Left kidney (tissue), 2 donors: ENCODE results near the gene FOXA1. TPM values are rescaled to one million over a fixed set of nuclear protein-coding genes. Genes with fewer than 3 reads are reported as not detected.

ENCODE experiments used
- DNase-seq: peaks from one replicate; pipeline ENCODE4 v3.0.0-alpha.2; 2013
- polyA plus RNA-seq: library from polyadenylated mRNA; unstranded; fragments of 120-200 nt; gene quantifications from one replicate; pipeline ENCODE4 v1.2.1, GENCODE V29; 2013; ENCODE audit not compliant: insufficient read length

Gene FOXA1
- polyA plus RNA-seq, 1 donor, result 3.2 TPM

DNA sequence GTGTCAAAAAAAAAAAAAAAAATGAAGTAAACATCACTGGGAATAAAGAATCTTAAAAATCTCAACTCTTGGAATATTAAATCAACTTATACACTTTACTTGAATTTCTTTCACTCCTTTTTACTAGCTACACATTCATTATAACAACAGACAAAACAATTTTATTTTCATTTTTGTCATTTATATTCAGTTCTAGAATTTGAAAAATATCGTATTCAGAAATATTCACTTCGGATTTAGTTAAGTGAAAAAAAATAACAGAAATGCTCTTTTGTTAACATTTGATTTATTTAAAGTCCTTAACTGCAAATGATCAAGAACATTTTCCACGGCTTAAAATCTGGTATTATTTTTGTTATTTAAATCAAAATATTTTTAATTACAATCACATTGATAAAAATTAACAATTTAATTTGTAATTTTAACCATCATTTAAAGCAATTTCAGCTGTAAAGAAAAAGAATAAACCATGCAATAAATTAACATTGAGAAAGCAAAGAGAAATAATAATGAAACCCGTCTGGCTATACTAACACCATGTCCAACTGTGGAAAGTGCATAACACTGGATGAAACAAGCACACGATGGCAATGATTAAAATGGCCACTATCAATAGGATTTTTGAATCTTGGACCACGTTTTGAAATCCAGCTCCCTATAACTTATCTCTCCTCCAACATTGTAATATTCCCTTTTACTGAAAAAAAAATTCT is 5.2 kb downstream of the FOXA1 start:
- DNase-seq, result no peak

GRCh38 chr14:37588956-37589714 is 5.9 kb downstream of the FOXA1 start:
- DNase-seq, result no peak

- DNase-seq, result no peak
These were observed 6.4 kb downstream of the FOXA1 start for GRCh38 chr14:37588667-37588955.

GRCh38 chr14:37587881-37588666 is 7.0 kb downstream of the FOXA1 start:
- no peak for DNase-seq

DNA sequence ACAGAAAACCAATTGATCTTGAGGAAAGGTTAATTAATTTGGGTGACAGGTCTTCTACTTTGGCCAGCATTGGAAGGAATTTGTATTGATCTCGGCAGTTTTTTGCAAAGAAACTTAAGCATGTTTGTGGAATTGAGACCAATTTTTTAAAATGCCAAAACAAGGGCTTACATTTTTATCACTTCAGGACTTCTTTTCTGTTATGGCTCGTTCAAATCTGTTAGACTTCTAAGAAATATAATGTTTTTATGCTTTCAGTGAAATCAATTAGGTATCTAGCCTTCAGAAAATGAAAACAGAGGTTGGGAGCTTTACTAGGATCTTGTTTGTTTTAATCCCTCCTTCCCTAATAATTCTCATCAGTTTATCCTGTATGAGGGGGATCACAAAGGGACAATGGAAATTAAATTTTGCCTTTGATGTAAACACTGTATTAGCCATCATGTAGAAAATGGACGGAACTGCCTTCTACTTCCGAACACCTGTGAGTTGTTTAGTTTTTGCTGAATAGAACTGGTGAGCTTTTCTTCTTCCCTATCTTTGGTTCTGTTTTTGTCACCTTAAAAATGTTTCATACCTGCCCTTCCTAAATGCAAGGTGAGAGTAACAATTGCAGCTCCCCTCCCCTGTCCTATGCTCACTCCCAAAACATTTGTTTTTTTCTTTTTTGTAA is 7.8 kb downstream of the FOXA1 start:
- DNase-seq, result no peak

GRCh38 chr14:37586797-37587130 is 8.3 kb downstream of the FOXA1 start:
- no peak for DNase-seq

DNA sequence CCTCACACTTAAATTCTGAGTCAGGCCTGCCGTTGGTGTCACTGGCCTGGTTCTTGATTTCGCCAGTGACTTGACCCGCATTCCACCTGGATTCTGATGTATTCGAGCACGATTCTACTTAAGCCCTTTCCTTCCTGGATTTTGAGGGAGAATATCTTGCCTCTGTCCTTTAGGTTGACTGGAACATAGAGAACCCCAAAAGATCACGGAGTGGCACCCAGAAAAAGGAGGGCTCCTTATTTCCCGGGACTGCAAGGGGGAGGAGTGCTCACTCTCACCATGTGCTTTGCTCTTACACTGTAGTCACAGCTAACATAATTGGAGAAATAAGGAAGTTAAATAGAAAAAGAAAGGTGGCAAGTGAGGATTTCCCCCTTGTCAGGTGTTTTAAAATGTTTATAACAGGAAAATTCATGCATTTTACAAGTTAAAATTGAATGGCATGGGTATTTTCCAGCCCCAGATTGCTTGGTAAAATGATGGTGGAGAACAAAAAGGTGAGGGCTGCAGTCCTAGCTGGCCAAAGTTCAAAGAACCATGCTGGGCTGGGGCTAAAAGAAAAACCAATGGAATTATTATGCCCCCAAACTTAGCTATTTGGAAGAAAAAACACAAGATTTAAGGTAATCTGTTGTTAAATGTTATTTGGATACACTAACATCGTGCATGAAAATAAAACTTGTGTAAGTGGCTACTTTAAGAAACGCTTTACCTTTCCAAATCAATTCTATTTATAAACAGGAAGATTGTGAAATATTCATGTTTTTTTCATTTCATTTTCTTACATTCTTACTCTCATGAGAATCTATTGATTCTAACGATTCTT is 8.9 kb downstream of the FOXA1 start:
- DNase-seq, result no peak

DNA sequence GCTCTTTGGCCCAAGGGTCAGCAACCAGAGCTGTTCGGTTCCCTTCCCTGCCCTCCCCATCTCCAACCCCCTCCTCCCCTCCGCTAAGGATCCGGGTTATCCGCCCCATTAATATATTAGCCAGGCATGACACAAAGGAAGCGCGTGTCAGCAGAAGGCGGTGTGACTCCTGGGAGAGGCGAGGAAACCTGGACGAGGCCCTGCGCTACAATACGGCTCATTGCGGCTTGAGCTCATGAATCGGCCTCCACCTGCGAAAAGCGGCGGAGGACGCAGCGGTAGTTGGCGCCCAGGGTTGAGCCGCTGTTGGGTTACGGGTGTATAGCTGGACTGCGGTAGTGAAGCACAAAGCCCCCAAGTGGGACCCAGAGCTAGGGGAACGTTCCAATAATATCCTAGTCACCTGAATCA is 9.9 kb downstream of the FOXA1 start:
- DNase-seq, result no peak

GRCh38 chr14:37584211-37585100 is 10.6 kb downstream of the FOXA1 start:
- DNase-seq, result no peak

DNA sequence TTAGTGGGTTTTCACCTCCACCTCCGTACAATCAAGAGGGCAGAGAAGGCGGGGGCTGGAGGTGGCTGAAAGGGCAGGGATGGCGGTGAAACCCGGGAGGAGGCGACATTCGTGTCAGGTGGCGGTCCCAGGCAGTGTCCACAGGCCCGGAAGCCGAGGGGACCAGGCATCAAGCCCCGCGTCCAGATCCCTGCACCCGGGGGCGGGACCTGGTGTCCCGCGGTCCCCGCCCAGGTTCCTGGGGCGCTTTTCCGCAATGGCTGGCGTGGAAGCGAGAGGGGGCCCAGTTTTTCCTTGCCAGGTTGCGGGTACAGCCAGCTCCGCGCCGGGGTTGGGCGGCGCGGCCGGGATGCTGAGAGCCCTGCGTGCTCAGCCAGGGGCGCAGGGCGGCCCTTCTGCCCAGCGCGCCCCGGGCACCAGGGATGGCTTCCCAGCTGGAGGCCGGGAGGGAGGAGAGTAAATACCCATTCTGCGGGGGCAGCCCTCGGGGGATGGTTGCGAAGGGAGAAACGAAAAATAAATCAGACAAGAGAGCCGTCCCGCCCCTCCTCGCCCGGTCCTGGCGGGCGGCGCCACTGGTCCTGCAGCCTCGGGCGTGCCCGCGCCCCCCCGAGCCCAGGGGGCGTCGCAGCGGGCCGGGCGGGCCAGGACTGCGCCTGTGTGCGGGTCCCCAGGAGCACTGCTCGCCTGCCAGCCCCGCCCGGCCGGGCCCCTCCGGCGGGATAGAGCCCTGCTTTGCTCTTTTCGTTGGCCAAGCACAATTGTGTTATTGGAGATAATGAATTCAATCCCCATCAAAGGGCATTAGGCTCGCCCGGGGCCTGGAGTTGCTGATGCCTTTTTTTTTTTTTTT is 11.5 kb downstream of the FOXA1 start:
- no peak for DNase-seq

DNA sequence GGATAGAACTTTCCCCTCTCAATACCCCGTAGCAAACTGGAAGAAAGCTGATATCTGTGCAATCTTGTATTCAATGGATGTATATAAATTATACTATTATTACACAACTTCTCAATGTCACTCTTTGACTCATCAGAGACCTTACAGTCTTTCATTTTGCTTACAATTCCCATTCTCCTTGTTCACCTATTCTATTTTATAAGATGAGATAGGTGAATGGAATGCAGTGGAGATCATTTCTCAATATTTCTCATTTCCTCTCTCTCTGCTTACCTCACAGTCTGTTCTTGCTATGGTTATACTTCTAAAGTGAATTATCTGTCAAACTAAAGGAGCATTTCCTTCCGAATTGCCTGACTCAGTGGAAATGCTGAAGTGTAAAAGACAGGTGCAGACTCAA is 14.9 kb downstream of the FOXA1 start:
- no peak for DNase-seq

DNA sequence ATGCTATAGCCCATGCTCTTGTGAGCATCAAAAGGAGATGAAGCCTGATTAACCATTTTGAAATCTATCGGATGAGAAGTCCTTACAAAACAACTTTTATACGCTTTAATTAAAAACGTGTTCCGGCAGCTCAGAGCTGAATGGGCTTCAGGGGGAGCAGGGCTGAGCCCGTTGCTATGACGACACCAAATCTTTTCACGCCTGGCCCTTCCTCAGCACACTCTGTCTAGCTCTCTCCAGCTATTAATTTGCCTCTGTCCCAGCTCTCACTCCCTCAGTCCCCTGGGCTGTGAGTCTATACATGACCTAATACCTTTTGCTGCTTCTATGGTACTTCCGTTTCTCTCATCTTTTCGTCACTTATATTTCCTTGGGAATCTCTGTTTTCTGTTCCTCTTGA is 15.8 kb downstream of the FOXA1 start:
- no peak for DNase-seq

- no peak for DNase-seq
These were observed 21.7 kb downstream of the FOXA1 start for GRCh38 chr14:37573356-37573755.

- no peak for DNase-seq
These were observed 23.7 kb downstream of the FOXA1 start for GRCh38 chr14:37571391-37571790.

GRCh38 chr14:37569729-37570128 is 25.3 kb downstream of the FOXA1 start:
- no peak for DNase-seq

- DNase-seq, result no peak
These were observed 28.2 kb downstream of the FOXA1 start for GRCh38 chr14:37566811-37567371.

GRCh38 chr14:37565550-37565949 is 29.5 kb downstream of the FOXA1 start:
- DNase-seq, result no peak

- DNase-seq, result no peak
These were observed 31.9 kb downstream of the FOXA1 start for GRCh38 chr14:37563189-37563588.

DNA sequence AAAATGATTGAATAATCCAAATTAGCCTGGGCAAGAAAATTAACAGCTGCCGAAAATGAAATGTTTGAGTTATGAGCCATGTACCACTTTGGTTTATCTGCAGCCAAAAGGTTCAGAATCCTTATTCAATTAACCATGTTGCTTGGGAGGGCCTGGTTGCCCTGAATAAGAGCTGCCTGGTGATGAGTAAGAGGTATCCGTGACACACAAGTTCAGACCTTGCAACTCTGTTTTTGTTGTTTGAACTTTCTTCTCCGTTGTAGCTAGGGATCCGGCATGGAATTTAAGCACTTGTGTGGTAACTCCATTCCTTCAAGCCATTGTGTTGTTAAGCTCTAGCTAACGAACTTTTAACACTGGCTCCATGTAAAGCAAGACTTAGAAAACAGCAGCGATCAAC is 35.7 kb downstream of the FOXA1 start:
- DNase-seq, result no peak
